ENCODE measurements around the gene IFNAR2. TPM values are rescaled to one million over a fixed set of nuclear protein-coding genes. Genes with fewer than 3 reads are reported as not detected.
A peak's percentile ranks its signal among the peaks of the same experiment; 100 is the strongest.

IFNAR2 gene
- total and polyA plus RNA-seq, 2 donors (not counting 3 experiments of a cell fraction or from before 2014, with no cell fraction given): 22.8 to 42.1 TPM

GRCh38 chr21:33265664-33266049, 35.9 kb downstream of the IFNAR2 start:
- no peak overlapping the region for H3K27ac ChIP-seq (ENCODE audit: insufficient read depth, low read depth, low read length)

DNA sequence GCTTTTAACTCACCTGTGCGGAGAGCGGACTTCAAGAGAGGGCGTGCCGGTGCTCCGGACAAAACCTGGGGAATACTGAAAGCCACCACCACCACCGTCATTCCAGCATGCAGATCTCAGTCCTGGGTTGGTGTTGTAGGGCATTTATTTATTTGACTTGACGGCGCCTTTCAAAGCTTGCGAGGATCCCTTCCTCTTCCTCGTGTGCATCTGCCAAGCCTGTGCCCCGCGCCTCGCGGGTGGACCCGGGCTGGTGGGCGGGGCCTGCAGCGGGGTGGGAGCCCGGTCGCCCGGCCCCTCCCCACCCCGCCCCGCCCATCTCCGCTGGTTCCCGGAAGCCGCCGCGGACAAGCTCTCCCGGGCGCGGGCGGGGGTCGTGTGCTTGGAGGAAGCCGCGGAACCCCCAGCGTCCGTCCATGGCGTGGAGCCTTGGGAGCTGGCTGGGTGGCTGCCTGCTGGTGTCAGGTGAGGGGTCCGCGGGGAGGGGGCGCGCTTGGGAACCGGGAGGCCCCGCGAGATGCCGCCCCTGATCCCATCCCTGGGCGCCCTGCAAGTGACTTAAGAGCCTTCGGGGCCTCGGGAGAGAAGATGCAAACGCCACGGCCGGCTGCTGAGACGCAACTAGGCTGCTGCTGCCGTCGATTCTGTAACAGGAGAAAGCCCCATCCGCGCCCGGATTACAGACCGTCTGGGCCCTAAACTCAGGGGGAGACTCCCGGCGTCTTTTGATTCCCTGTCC, 36.5 kb downstream of the IFNAR2 start, which contains the start of gene IL10RB:
Gene IL10RB (plus strand): TSS at position 318 of the 739 bp plus-strand sequence. CDS start 99 bp downstream, at position 417.
- Histone ChIP-seq H3K27me3 (ENCODE audit: control insufficient read depth in 2 of 2, insufficient read depth in 2 of 2, low read length in 2 of 2) (no peaks in the 10 kb centered on the region), H3K4me2 (ENCODE audit: insufficient read depth, low read length) (peak within 1 kb of the TSS; percentile 85), H3K9me3 (replicated peaks; ENCODE audit: control insufficient read depth, insufficient read depth, low read length) (no peaks in the 10 kb centered on the region), H3K4me3 (replicated peaks in 1 of 3; ENCODE audit: insufficient read depth in 1 of 3, low read depth in 1 of 3, low read length in 3 of 3) (peak within 1 kb of the TSS; percentile 77 to 88 (median 84)), H3K27ac (ENCODE audit: insufficient read depth, low read depth, low read length) (peak within 1 kb of the TSS; percentile 54), H2AFZ (ENCODE audit: low read depth, low read length) (peak within 1 kb of the TSS; percentile 76), H3K9ac (replicated peaks; ENCODE audit: extremely low read depth, insufficient read depth, low read length) (peak within 1 kb of the TSS; percentile 68), H3K4me1 (ENCODE audit: control insufficient read depth, extremely low read depth, insufficient read depth, low read length) (peaks cover 10% of the 10 kb centered on the region), H3K79me2 (ENCODE audit: control insufficient read depth, insufficient read depth, low read length) (peaks cover 2% of the 10 kb centered on the region), H3K9me1 (replicated peaks; ENCODE audit: control insufficient read depth, extremely low read depth, insufficient read depth, low read length) (no peaks in the 10 kb centered on the region), H4K20me1 (replicated peaks; ENCODE audit: control insufficient read depth, extremely low read depth, insufficient read depth, low read length) (no peaks in the 10 kb centered on the region), H3K36me3 (ENCODE audit: control insufficient read depth in 2 of 2, extremely low read depth in 1 of 2, insufficient read depth in 2 of 2, low read length in 2 of 2) (peaks cover 2 to 7% of the 10 kb centered on the region in 2 experiments)
- POLR2A ChIA-PET: interaction anchor here (0.6 to 1.0 kb wide), 3 partner anchors 9 to 214 kb away, joined by 3 to 4 read pairs (median 3); partner anchors contain the start of genes IFNAR1 and TMEM50B
- dilution Hi-C loops (cut with MboI; ENCODE audit: extremely low pct_ligation_motif_present, low sequenced_read_pairs): no loop called here
- FAIRE-seq: peak; percentile 4
- BruUV-seq (replicated peaks): no TSS peak
- TF ChIP-seq FOS (IDR thresholded peaks at IDR 0.05; ENCODE audit: borderline replicate concordance, insufficient read depth, low read length) (no peak), POLR2AphosphoS5 (IDR thresholded peaks at IDR 0.05; ENCODE audit: insufficient read depth, low read depth, low read length) (peak; percentile 67), EZH2 (IDR thresholded peaks at IDR 0.05; ENCODE audit: borderline replicate concordance, low read depth, low read length, severe bottlenecking) (no peak), JUN (IDR thresholded peaks at IDR 0.05; ENCODE audit: borderline replicate concordance, insufficient read depth, insufficient read length, low read depth) (no peak)
- peak; percentile 72 for DNase-seq (ENCODE audit: low read depth, low spot score)
- intact Hi-C loops (cut with micrococcal nuclease): loop anchor here (1.0 to 2.0 kb wide), 5 partner anchors 21 to 179 kb away; no protein-coding TSS in a partner anchor
- CTCF ChIA-PET: interaction anchor here (0.6 to 3.6 kb wide), 7 partner anchors 34 to 94 kb away, joined by 3 to 21 read pairs (median 4); no protein-coding TSS in a partner anchor

More at GRCh38 chr21:33265664-33266049, 35.9 kb downstream of the IFNAR2 start:
- Histone ChIP-seq H4K20me1 (replicated peaks; ENCODE audit: control insufficient read depth, extremely low read depth, insufficient read depth, low read length) (no peaks in the 10 kb centered on the region), H3K27me3 (ENCODE audit: control insufficient read depth in 2 of 2, insufficient read depth in 2 of 2, low read length in 2 of 2) (no peaks in the 10 kb centered on the region), H3K9me3 (replicated peaks; ENCODE audit: control insufficient read depth, insufficient read depth, low read length) (no peaks in the 10 kb centered on the region), H3K4me2 (ENCODE audit: insufficient read depth, low read length) (peak overlapping the region; percentile 72), H3K4me3 (replicated peaks in 1 of 3; ENCODE audit: insufficient read depth in 1 of 3, low read depth in 1 of 3, low read length in 3 of 3) (peak overlapping the region; percentile 77 to 88 (median 84)), H3K36me3 (ENCODE audit: control insufficient read depth in 2 of 2, extremely low read depth in 1 of 2, insufficient read depth in 2 of 2, low read length in 2 of 2) (peaks cover 2 to 7% of the 10 kb centered on the region in 2 experiments), H3K9me1 (replicated peaks; ENCODE audit: control insufficient read depth, extremely low read depth, insufficient read depth, low read length) (no peaks in the 10 kb centered on the region), H3K9ac (replicated peaks; ENCODE audit: extremely low read depth, insufficient read depth, low read length) (no peak overlapping the region), H3K79me2 (ENCODE audit: control insufficient read depth, insufficient read depth, low read length) (peaks cover 2% of the 10 kb centered on the region), H3K4me1 (ENCODE audit: control insufficient read depth, extremely low read depth, insufficient read depth, low read length) (peaks cover 10% of the 10 kb centered on the region), H2AFZ (ENCODE audit: low read depth, low read length) (peak overlapping the region; percentile 38)
- FAIRE-seq (no peak), DNase-seq (ENCODE audit: low read depth, low spot score) (no peak)
- no TSS peak for BruUV-seq (replicated peaks)
- POLR2A ChIA-PET: interaction anchor here (0.6 to 1.0 kb wide), 4 partner anchors 10 to 214 kb away, joined by 3 to 4 read pairs (median 4); partner anchors contain the start of genes IFNAR1 and TMEM50B
- intact Hi-C loops (cut with micrococcal nuclease): loop anchor here (1.0 to 2.0 kb wide), 5 partner anchors 21 to 180 kb away; no protein-coding TSS in a partner anchor
- CTCF ChIA-PET: interaction anchor here (0.6 to 3.6 kb wide), 7 partner anchors 43 to 95 kb away, joined by 3 to 21 read pairs (median 4); no protein-coding TSS in a partner anchor
- dilution Hi-C loops (cut with MboI; ENCODE audit: extremely low pct_ligation_motif_present, low sequenced_read_pairs): no loop called here
- TF ChIP-seq EZH2 (IDR thresholded peaks at IDR 0.05; ENCODE audit: borderline replicate concordance, low read depth, low read length, severe bottlenecking) (no peak), FOS (IDR thresholded peaks at IDR 0.05; ENCODE audit: borderline replicate concordance, insufficient read depth, low read length) (no peak), POLR2A (IDR thresholded peaks at IDR 0.05; ENCODE audit: low read depth, low read length) (no peak)
